ENCODE results near the gene SYNPO2. TPM values are rescaled to one million over a fixed set of nuclear protein-coding genes. Genes with fewer than 3 reads are reported as not detected.

The SYNPO2 gene
- total RNA-seq, 1 experiment from 2014 or later, result 0.93 TPM

- DNase-seq (ENCODE audit: low read depth, low spot score), result no peak
- intact Hi-C loops (cut with micrococcal nuclease), result no loop called here
- Histone ChIP-seq H3K9me3 (ENCODE audit: control insufficient read depth in 1 of 2, insufficient read depth in 1 of 2, low read depth in 1 of 2, low read length in 2 of 2) (no peaks in the 10 kb centered on the region), H4K20me1 (ENCODE audit: insufficient read depth) (no peaks in the 10 kb centered on the region), H3K9ac (ENCODE audit: low read length) (no peak overlapping the region), H2AFZ (ENCODE audit: low read depth, low read length, poor library complexity, severe bottlenecking) (no peak overlapping the region), H3K27me3 (ENCODE audit: insufficient read depth, low read length) (no peaks in the 10 kb centered on the region), H3K4me3 (replicated peaks in 1 of 2; ENCODE audit: low read depth in 1 of 2, low read length in 2 of 2) (no peak overlapping the region), H3K4me1 (ENCODE audit: control insufficient read depth in 1 of 2, insufficient read depth in 2 of 2, low read length in 2 of 2) (no peaks in the 10 kb centered on the region), H3K4me2 (ENCODE audit: low read length) (no peak overlapping the region), H3K9me2 (ENCODE audit: insufficient read depth) (no peaks in the 10 kb centered on the region), H3K27ac (ENCODE audit: low read depth, low read length) (no peak overlapping the region), H3K79me2 (ENCODE audit: insufficient read depth, low read length) (no peaks in the 10 kb centered on the region), H3K36me3 (ENCODE audit: control insufficient read depth in 1 of 2, insufficient read depth in 2 of 2, low read length in 2 of 2) (no peaks in the 10 kb centered on the region)
- POLR2A ChIA-PET, result no interaction called here
- CTCF ChIA-PET, result no interaction called here
- TF ChIP-seq EZH2 (IDR thresholded peaks at IDR 0.05), result no peak
- no peak for TF ChIP-seq POLR2AphosphoS5 (IDR thresholded peaks at IDR 0.05; ENCODE audit: low read depth, low read length)
- TF ChIP-seq POLR2A (IDR thresholded peaks at IDR 0.05; ENCODE audit: borderline replicate concordance, extremely low read depth, insufficient read depth, insufficient read length), result no peak
- no peak for TF ChIP-seq CTCF (IDR thresholded peaks at IDR 0.05 in 2 of 3, conservative IDR thresholded peaks at IDR 0.05 in 1 of 3; ENCODE audit: borderline replicate concordance in 1 of 3, insufficient read depth in 1 of 3, low read depth in 2 of 3, low read length in 2 of 3)
- no peak for TF ChIP-seq CEBPB (IDR thresholded peaks at IDR 0.05; ENCODE audit: low read depth)
- TF ChIP-seq ATF3 (IDR thresholded peaks at IDR 0.05), result no peak
- no peak for TF ChIP-seq JUND (IDR thresholded peaks at IDR 0.05)
- TF ChIP-seq ZNF274 (IDR thresholded peaks at IDR 0.05; ENCODE audit: low read depth, low read length), result no peak
- TF ChIP-seq SRF (IDR thresholded peaks at IDR 0.05; ENCODE audit: low read depth), result no peak
- TF ChIP-seq TCF7L2 (IDR thresholded peaks at IDR 0.05; ENCODE audit: borderline replicate concordance, extremely low read depth, insufficient read depth, insufficient read length), result no peak
- no peak for TF ChIP-seq ZBTB33 (IDR thresholded peaks at IDR 0.05; ENCODE audit: extremely low read depth, insufficient replicate concordance, low read length)
- no peak for TF ChIP-seq RAD21 (IDR thresholded peaks at IDR 0.05; ENCODE audit: low read depth)
- TF ChIP-seq ZFX (IDR thresholded peaks at IDR 0.05), result no peak
- ATAC-seq, result no peak
- BruUV-seq (replicated peaks), result no TSS peak
- RAD21 ChIA-PET (ENCODE audit: low non-redundant PET in 1 of 2, low total read pairs in 2 of 2, uncharacterized antibody in 2 of 2, unreplicated experiment in 2 of 2), result no interaction called here
Observed at GRCh38 chr4:118992149-118992548, 103.5 kb downstream of the SYNPO2 start.
